RWPE2 (cell line): ENCODE results near the gene IL19.
"Not testable (repeated sequence)": the region's sequence is repeated elsewhere in the genome, so short reads cannot be mapped to it uniquely, and the experiment has no call there.

Source experiments
- ATAC-seq: fragments of 200-7000 bp; cut with Tn5 transposase; 3 replicates; pipeline ENCODE4 v1.9.1; 2021; ENCODE audit warnings: low read depth
- DNase-seq: peaks from one replicate; pipeline ENCODE4 v3.0.0-alpha.2; 2020; ENCODE audit warnings: low spot score
- H3K27ac ChIP-seq: fragments of 450-650 bp; 2 replicates; pipeline ENCODE4 v1.5.1; 2017; ENCODE audit warnings: mild to moderate bottlenecking; ENCODE audit not compliant: poor library complexity, severe bottlenecking
- H3K27me3 ChIP-seq: fragments of 250-450 bp; sonication (Bioruptor Pico); 2 replicates; pipeline ENCODE4 v1.5.1; 2021; ENCODE audit warnings: mild to moderate bottlenecking, moderate library complexity; ENCODE audit not compliant: insufficient read depth, poor library complexity, severe bottlenecking
- H3K36me3 ChIP-seq: fragments of 250-450 bp; sonication (Bioruptor Pico); 2 replicates; pipeline ENCODE4 v1.5.1; 2020; ENCODE audit warnings: low read depth, mild to moderate bottlenecking, moderate library complexity
- H3K4me1 ChIP-seq: fragments of 250-450 bp; sonication (Bioruptor Pico); 2 replicates; pipeline ENCODE4 v1.5.1; 2021; ENCODE audit warnings: mild to moderate bottlenecking, moderate library complexity; ENCODE audit not compliant: insufficient read depth, poor library complexity, severe bottlenecking
- H3K4me3 ChIP-seq: fragments of 250-450 bp; sonication (Bioruptor Pico); 2 replicates; pipeline ENCODE4 v1.5.1; 2021; ENCODE audit warnings: mild to moderate bottlenecking, moderate library complexity; ENCODE audit not compliant: severe bottlenecking
- H3K9me3 ChIP-seq: fragments of 250-450 bp; sonication (Bioruptor Pico); 2 replicates; pipeline ENCODE4 v1.5.1; 2021; ENCODE audit warnings: mild to moderate bottlenecking, moderate library complexity; ENCODE audit not compliant: severe bottlenecking
- TF ChIP-seq, protein P1 (sequence below): fragments of 450-650 bp; IDR thresholded peaks from one replicate; pipeline ENCODE4 v1.5.1; 2017; ENCODE audit warnings: mild to moderate bottlenecking, moderate library complexity; ENCODE audit not compliant: poor library complexity, severe bottlenecking

Gene IL19

DNA sequence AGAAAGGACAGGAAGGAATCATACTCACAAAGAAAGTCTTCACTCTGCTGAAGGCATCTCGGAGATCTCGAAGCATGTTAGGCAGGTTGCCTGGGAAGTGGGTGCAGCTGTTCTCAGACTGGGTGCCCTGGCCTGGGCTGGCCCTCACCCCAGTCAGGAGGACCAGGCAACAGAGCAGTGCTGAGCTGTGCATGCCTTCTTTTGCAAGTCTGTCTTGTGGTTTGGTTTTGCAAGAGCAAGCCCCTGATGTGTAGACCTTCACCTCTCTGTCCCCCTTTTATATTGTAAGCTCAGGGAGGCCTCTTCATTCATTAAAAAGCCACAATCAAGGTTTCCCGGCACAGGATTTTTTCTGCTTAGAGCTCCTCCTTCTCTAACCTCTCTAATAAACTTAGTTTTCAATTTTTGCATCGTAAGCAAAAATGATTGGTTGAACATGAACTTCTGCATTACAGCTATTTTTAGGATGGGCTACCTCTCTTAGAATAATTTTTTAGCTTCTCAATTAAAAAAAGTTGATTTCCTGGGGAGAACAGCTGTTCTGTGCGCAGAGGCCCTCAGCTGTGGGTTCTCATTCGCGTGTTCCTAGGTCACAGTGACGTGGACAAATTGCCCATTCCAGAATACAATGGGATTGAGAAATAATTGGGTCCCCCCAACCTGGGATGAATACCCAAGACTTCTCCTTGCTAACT, 1.8 kb downstream of the IL19 start, which contains the start of gene IL10:
IL10 (minus strand) TSS at position 252 of the 695 bp plus-strand sequence; CDS start at position 193, 59 bp downstream.
- TF ChIP-seq, protein P1, sequence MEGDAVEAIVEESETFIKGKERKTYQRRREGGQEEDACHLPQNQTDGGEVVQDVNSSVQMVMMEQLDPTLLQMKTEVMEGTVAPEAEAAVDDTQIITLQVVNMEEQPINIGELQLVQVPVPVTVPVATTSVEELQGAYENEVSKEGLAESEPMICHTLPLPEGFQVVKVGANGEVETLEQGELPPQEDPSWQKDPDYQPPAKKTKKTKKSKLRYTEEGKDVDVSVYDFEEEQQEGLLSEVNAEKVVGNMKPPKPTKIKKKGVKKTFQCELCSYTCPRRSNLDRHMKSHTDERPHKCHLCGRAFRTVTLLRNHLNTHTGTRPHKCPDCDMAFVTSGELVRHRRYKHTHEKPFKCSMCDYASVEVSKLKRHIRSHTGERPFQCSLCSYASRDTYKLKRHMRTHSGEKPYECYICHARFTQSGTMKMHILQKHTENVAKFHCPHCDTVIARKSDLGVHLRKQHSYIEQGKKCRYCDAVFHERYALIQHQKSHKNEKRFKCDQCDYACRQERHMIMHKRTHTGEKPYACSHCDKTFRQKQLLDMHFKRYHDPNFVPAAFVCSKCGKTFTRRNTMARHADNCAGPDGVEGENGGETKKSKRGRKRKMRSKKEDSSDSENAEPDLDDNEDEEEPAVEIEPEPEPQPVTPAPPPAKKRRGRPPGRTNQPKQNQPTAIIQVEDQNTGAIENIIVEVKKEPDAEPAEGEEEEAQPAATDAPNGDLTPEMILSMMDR: no peak
- no peaks in the 10 kb centered on the region for H3K4me1 ChIP-seq

DNA sequence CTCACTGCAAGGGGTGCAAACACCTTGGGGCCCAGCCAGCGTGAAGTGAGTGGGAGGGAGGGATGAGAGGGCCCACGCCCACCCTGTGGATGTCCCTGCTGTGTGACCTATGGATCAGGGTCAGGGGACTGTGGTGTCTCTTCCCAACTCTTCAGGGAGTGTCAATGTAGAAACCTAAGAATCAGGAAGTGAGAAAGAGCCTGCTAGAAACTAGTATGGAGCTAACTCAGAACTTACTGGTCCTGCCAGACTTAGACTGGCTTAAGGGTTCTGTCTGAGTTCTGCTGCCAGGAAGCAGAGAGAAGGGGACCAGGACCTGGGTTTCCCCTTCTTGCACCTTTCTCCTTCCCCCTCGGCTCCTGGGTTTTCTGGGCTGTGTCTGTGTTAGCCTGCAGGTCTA, 3.5 kb downstream of the IL19 start:
- no peaks in the 10 kb centered on the region for H3K4me1 ChIP-seq
- TF ChIP-seq, protein P1: no peak
- no peak for DNase-seq
- no peak for ATAC-seq
- H3K27ac ChIP-seq: no peak overlapping the region
- H3K9me3 ChIP-seq: no peaks in the 10 kb centered on the region
- H3K4me3 ChIP-seq: no peak overlapping the region
- H3K36me3 ChIP-seq: no peaks in the 10 kb centered on the region
- H3K27me3 ChIP-seq: no peaks in the 10 kb centered on the region

More for the DNA sequence above, 1.8 kb downstream of the IL19 start, which contains the start of gene IL10:
- Histone ChIP-seq H3K4me3 (no peak within 1 kb of the TSS), H3K27me3 (no peaks in the 10 kb centered on the region), H3K36me3 (no peaks in the 10 kb centered on the region), H3K9me3 (no peaks in the 10 kb centered on the region), H3K27ac (no peak within 1 kb of the TSS)
- ATAC-seq: no peak
- no peak for DNase-seq

DNA sequence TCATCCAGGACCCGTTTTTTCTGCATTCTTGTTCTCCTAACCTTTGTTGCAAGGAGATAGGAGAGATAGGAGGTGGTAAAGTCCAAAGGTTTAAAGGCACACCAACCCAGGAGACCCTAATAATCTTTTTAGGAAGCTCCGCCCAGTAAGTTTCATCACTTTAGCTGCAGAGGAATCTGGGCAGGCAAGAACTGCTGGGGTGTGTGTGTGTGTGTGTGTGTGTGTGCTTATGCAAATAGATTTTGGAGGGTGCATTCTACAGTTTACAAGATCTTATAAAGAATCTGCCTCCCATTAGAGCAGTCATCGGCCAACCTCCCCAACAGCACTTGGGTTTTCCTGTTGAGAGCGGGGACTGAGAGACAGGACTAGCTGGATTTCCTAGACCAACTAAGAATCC, 5.7 kb downstream of the IL19 start:
- Histone ChIP-seq H3K27ac (no peak overlapping the region), H3K4me3 (no peak overlapping the region), H3K9me3 (no peaks in the 10 kb centered on the region), H3K4me1 (no peaks in the 10 kb centered on the region), H3K36me3 (no peaks in the 10 kb centered on the region), H3K27me3 (no peaks in the 10 kb centered on the region)
- TF ChIP-seq, protein P1: no peak
- DNase-seq (no peak), ATAC-seq (no peak)

DNA sequence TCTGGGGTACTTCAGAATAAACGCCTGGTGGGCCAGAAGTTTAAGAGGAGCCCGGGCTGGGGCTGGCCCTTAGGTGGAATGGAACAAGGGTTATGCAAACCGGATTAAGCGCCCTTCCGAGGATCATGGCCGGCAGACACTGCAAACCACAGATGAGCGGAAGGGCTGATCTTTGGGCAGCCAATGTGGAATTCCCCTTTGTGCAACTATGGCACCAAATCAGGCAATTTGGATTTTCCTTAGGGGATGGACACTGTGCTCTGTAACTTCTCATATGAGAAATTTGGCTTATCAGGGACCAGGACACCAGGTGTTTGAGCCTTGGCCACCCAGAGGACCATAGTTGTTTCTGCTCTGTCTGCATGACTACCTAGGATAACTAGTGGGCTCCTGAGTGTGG, 7.5 kb downstream of the IL19 start:
- Histone ChIP-seq H3K36me3 (no peaks in the 10 kb centered on the region), H3K4me1 (no peaks in the 10 kb centered on the region), H3K9me3 (no peaks in the 10 kb centered on the region), H3K27me3 (no peaks in the 10 kb centered on the region), H3K4me3 (no peak overlapping the region), H3K27ac (no peak overlapping the region)
- ATAC-seq: no peak
- no peak for DNase-seq
- TF ChIP-seq, protein P1: no peak

DNA sequence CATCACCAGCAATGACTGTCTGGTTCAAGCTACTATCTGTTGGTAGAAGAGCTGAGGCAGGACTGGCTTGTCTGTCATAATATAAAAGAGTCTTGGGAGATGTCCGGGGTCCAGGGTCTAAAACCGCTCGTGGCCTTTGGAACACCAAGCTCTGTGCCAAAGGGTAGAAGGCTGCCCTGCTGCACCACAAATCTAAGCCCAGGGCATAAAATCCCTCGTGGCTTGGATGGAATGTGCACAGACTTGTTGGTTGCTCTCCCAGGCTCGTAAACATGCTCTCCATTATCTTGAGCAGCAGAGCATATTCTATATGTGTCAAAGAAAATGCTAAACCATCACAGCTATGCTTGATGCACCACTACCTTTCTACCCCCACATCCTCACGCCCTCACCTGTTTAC, 8.3 kb downstream of the IL19 start:
- not testable (repeated sequence) for H3K27ac ChIP-seq, H3K36me3 ChIP-seq, ATAC-seq, H3K4me1 ChIP-seq, H3K27me3 ChIP-seq, H3K4me3 ChIP-seq, H3K9me3 ChIP-seq, DNase-seq
